Activated CD4-positive, alpha-beta T cell treated with anti-CD3 and anti-CD28 coated beads for 1 hour (primary cell): ENCODE results near the gene ZNF195.
A peak's percentile ranks its signal among the peaks of the same experiment; 100 is the strongest.
"Not testable (repeated sequence)": the region's sequence is repeated elsewhere in the genome, so short reads cannot be mapped to it uniquely, and the experiment has no call there.

Experiments
- DNase-seq: peaks from one replicate; pipeline ENCODE4 v3.0.0-alpha.2; 2020

Gene ZNF195

GRCh38 chr11:3378426-3379423 is at the start of gene ZNF195:
Gene ZNF195, minus strand, starts transcription at chr11:3379146. Its CDS starts 106 bp downstream, at chr11:3379040.
- peak; percentile 93 for DNase-seq

DNA sequence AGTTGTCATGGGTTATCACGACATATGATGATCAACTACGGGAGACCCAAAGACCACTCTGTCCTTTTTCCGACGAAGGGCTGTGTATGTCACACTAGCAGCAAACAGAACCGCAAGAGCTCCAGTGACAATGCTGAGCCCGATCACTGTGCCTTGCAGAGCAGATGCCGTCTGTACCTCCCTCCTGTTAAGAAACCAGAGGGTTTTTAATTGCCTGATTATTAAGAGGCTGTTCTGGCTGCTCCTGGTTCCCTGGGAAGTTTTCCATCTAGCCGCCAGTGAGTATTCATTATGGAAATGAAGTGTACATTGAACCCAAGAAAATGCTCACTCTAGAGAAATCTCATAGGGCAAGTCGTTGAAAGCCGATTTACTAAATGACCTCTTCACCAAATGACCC is 49.1 kb upstream of the ZNF195 start:
- DNase-seq = not testable (repeated sequence)

- DNase-seq = not testable (repeated sequence)
These were observed 47.6 kb upstream of the ZNF195 start for GRCh38 chr11:3426541-3426940.

- not testable (repeated sequence) for DNase-seq
These were observed 45.0 kb upstream of the ZNF195 start for GRCh38 chr11:3423928-3424327.

GRCh38 chr11:3423138-3423731 is 44.3 kb upstream of the ZNF195 start:
- DNase-seq = not testable (repeated sequence)

DNA sequence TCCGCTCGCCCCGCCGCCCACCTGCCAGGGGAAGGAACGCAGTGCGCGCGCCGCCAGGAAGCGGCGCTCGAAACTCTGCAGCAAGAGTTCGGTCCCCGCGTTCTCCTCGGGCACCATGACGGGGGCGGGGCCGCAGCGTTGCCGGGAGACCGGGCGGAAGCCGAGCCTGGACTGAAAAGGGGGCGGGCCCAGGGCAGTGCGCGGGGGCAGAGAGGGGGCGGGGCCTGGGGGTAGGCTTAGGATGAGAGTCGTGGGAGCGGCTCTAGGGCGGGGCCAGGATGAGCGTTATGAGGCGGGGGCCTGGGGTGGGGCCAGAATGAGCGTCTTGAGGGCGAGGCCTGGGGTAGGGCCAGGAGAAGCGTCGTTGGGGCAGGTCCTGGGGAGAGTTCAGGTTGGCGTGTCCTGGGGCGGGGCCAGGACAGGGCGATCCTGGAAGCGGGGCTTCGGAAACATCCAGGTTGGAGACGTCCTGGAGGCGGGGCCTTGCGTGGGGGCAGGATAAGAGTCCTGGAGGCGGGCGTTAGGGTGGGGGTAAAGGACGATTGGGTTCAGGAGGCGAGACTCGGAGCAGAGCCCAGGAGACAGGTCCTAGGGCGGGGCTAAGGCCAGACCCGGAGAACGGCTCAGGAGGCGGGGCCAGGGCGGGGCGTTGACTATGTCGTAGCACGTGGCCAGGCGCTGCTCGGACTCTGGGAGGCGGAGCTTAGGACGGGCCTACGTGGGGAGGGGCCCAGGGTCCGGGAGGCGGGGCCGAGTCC is 43.6 kb upstream of the ZNF195 start:
- peak; percentile 95 for DNase-seq

DNA sequence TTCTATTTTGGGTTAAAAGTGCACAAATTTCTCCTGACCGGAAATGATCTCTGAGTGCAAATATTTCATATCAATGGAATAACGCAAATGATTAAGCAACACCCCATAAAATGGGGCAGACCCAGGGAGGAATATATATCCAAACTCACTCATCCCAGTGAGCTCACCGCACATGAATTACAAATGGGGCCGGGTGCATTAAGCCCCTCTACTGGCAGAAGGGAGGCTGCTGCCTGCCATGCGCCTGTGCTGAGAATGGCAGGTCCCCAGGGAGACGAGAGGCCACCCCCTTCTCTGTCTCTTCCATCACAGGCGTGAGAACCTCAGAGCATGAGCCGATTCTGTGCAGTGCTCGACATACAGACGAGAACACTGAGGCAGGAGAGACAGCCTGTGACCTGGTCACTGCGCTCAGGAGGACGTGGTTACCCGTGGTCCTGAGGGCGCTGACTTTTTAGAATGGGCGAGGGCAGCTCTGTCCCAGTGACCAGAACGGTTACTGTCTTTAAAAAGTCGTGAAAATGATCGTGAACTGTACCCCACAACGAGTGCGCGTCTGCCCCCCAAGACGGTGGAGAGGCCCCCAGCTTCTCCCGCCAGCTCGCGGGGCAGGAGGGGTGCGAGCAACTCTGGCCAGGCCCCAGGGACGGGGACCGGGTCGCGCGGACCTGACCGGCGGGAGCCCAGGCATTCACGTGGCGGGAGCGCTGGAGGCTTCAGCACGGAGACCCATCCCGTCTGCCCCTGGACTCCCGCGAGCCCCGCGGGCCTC is 42.8 kb upstream of the ZNF195 start:
- not testable (repeated sequence) for DNase-seq

- not testable (repeated sequence) for DNase-seq
These were observed 41.5 kb upstream of the ZNF195 start for GRCh38 chr11:3420281-3421042.

DNA sequence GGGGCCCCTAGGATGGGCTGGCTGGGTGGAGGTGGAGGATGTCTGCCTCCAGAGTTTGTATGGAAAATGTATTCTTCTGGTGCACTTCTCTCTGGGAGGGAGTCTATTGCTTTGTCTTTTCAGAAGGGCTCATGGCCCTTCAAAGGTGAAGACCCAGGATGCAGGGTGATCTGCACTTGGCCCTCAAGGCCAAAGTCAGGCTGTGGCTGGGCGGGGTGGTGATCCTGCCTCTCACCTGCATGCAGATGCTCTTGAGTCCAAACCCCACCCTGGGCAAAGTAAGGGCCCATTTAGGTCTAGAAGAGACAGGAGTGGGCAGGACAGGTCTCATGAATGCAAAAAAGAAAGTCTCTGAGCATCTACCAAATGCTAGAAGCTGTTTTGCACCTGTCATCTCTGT is 40.5 kb upstream of the ZNF195 start:
- DNase-seq = not testable (repeated sequence)

GRCh38 chr11:3417047-3417446 is 38.1 kb upstream of the ZNF195 start:
- peak; percentile 53 for DNase-seq

- not testable (repeated sequence) for DNase-seq
These were observed 36.4 kb upstream of the ZNF195 start for GRCh38 chr11:3415301-3415700.

- not testable (repeated sequence) for DNase-seq
These were observed 34.7 kb upstream of the ZNF195 start for GRCh38 chr11:3413666-3414065.

GRCh38 chr11:3412837-3413236 is 33.9 kb upstream of the ZNF195 start:
- no peak for DNase-seq

DNA sequence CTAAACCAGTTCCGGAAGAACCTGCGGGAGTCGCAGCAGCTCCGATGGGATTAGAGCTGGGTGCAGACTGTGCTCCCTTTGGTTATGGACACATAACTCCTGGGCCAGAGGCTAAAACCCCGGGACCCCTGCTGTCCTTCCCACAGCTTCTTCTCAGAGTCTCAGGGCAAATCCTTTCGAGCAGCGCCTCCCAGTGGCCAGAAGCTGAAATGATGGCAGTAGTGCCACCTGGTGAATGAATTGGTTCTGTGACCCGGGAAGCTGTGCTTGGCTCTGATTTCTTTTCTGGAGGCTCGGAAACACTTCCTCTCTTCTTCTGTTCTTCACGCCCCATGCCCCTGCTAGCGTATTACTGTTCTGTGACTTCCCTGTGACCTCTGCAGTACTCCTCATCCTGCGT is 29.8 kb upstream of the ZNF195 start:
- DNase-seq = peak; percentile 65

DNA sequence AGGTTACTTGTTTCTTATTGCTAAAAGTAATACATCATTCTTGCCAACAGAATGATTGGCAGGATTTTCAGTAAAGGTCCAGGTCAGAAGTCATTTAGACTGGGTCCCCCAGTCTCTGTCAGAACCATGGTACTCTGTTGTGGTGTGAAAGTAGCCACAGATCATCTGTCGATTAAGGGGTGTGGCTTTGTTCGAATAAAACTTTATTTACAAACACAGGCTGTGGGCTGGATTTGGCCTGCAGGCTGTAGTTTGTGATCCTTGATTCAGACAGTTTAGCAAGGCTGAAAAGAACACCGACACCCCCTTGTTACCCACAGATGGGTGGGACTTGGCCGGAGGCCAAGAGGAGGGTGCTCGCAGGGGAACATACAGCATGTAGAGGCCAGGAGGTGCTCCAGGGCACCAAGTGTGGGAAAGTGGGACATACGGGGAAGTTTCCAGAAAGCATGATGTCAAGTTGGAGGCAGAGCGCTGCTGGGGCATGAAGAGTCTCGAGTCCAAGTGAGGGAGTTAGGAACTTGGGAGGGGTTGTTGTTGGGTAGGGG is 29.2 kb upstream of the ZNF195 start:
- DNase-seq = not testable (repeated sequence)

GRCh38 chr11:3406937-3407336 is 28.0 kb upstream of the ZNF195 start:
- DNase-seq = not testable (repeated sequence)

GRCh38 chr11:3406223-3406875 is 27.4 kb upstream of the ZNF195 start:
- not testable (repeated sequence) for DNase-seq

DNA sequence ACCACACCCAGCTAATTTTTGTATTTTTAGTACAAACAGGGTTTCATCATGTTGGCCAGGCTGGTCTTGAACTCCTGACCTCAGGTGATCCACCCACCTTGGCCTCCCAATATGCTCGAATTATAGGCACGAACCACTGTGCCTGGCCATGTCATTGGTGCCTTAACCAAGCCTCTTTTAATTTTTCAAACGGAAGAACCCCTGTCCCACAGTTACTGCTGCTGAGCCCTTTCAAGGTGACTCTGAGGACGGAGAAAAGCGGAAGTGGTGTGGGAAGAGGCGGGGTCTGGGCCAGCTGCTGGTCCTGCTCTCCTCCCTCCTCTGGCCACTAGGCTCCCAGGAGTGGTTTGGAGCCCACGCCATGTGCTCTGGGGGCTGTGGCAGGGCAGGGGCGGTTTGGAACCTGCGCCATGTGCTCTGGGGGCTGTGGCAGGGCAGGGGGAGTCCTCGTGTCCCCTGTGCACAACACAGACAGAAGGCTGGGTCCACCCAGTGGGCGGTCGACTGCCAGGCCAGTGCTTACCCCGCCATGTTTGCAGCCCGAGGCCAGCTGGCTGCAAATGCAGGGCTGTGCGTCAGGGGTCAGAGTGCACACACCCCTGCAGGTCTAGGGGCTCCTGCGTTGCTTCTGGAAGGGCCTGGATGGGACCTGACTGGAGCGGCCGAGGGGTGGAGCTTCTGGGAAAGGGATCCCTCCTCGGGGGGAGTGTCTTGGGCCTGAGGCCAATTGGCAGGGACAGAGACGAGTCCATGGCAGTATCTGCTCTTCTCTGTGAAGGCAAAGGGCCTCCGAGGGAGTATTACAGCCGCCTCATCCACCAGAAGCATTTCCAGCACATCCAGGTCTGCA is 25.4 kb upstream of the ZNF195 start:
- DNase-seq = not testable (repeated sequence)

- DNase-seq = not testable (repeated sequence)
These were observed 23.9 kb upstream of the ZNF195 start for GRCh38 chr11:3402861-3403250.
